Measurements from ENCODE around the gene ABHD17A. TPM values are rescaled to one million over a fixed set of nuclear protein-coding genes. Genes with fewer than 3 reads are reported as not detected.
A peak's percentile ranks its signal among the peaks of the same experiment; 100 is the strongest.

The ABHD17A gene
- polyA plus RNA-seq, 3 donors: 42.6 to 71.8 (median 58.8) TPM

- DNase-seq: no peak
Observed at GRCh38 chr19:1855040-1855827, 30.1 kb downstream of the ABHD17A start.

- no peak for DNase-seq
Observed at GRCh38 chr19:1854542-1855039, 30.7 kb downstream of the ABHD17A start.

GRCh38 chr19:1854039-1854541 lies 31.2 kb downstream of the ABHD17A start:
- no peak for DNase-seq

- no peak for DNase-seq
Observed at GRCh38 chr19:1853295-1854038, 31.8 kb downstream of the ABHD17A start.

- DNase-seq: no peak
Observed at GRCh38 chr19:1852581-1853128, 32.6 kb downstream of the ABHD17A start.

GRCh38 chr19:1851654-1852580 lies 33.4 kb downstream of the ABHD17A start:
- DNase-seq: no peak

- DNase-seq: no peak
Observed at GRCh38 chr19:1850809-1851653, 34.3 kb downstream of the ABHD17A start.

GRCh38 chr19:1849886-1850398 lies 35.4 kb downstream of the ABHD17A start:
- DNase-seq: no peak

GRCh38 chr19:1849132-1849474 lies 36.2 kb downstream of the ABHD17A start:
- DNase-seq: no peak

GRCh38 chr19:1848399-1849131 lies 36.7 kb downstream of the ABHD17A start, which contains the start of gene REXO1:
REXO1 (minus strand) TSS chr19:1848483; CDS start chr19:1848358, 125 bp downstream.
- DNase-seq: peak; percentile 96

GRCh38 chr19:1847684-1848398 lies 37.5 kb downstream of the ABHD17A start:
- DNase-seq: no peak

- DNase-seq: no peak
Observed at GRCh38 chr19:1847348-1847683, 38.0 kb downstream of the ABHD17A start.

- DNase-seq: no peak
Observed at GRCh38 chr19:1846517-1847204, 38.6 kb downstream of the ABHD17A start.

GRCh38 chr19:1845642-1846041 lies 39.7 kb downstream of the ABHD17A start:
- DNase-seq: no peak

- DNase-seq: no peak
Observed at GRCh38 chr19:1845125-1845515, 40.2 kb downstream of the ABHD17A start.

GRCh38 chr19:1844513-1845124 lies 40.7 kb downstream of the ABHD17A start:
- no peak for DNase-seq

GRCh38 chr19:1843646-1844394 lies 41.5 kb downstream of the ABHD17A start:
- DNase-seq: no peak

Measured in renal pelvis (tissue), 4 donors.